Gastrocnemius medialis (tissue), 4 donors: Measurements from ENCODE around the gene RAB21.

Source experiments
- CTCF ChIP-seq, 5 experiments: fragments of 450-650 bp in 3 of 5; fragments of 200-600 bp in 2 of 5; sonication (generic) in 2 of 5; IDR thresholded peaks in 4 of 5; conservative IDR thresholded peaks in 1 of 5; 1 replicate in 4 of 5; 2 replicates in 1 of 5; pipeline ENCODE4 v1.5.1; 2016 to 2019; ENCODE audit warnings: antibody characterized with exemption in 5 of 5, mild to moderate bottlenecking in 3 of 5, moderate library complexity in 3 of 5
- POLR2A ChIP-seq, 2 donors: fragments of 450-650 bp; IDR thresholded peaks; one replicate each; pipeline ENCODE4 v1.6.1; 2017; ENCODE audit warnings: antibody characterized with exemption in 2 of 2, mild to moderate bottlenecking in 2 of 2, moderate library complexity in 2 of 2

GRCh38 chr12:71746974-71747611 lies 7.6 kb upstream of the RAB21 start:
- TF ChIP-seq CTCF (IDR thresholded peaks at IDR 0.05 in 4 of 5, conservative IDR thresholded peaks at IDR 0.05 in 1 of 5) = peak; percentile 43 to 81 (median 70)
- no peak for TF ChIP-seq POLR2A (IDR thresholded peaks at IDR 0.05)
